Esophagus (tissue), 2 donors: ENCODE measurements around the gene AQP9. TPM values are rescaled to one million over a fixed set of nuclear protein-coding genes. Genes with fewer than 3 reads are reported as not detected.
"Not testable (repeated sequence)": the region's sequence is repeated elsewhere in the genome, so short reads cannot be mapped to it uniquely, and the experiment has no call there.

Experiments
- H3K27ac ChIP-seq, 2 donors: one replicate each; pipeline ENCODE4 v1.5.1; 2013; ENCODE audit warnings: low read depth in 2 of 2, mild to moderate bottlenecking in 2 of 2, inconsistent platforms in 1 of 2, low read length in 1 of 2, moderate library complexity in 1 of 2
- H3K27me3 ChIP-seq, 2 donors: one replicate each; pipeline ENCODE4 v1.6.1; 2013; ENCODE audit warnings: low read length in 2 of 2, control low read depth in 1 of 2, mild to moderate bottlenecking in 1 of 2; ENCODE audit not compliant: insufficient read depth in 2 of 2, control insufficient read depth in 1 of 2
- H3K36me3 ChIP-seq, 2 donors: one replicate each; pipeline ENCODE4 v1.6.1; 2013; ENCODE audit warnings: low read length in 1 of 2; ENCODE audit not compliant: control insufficient read depth in 2 of 2, insufficient read depth in 2 of 2
- H3K4me1 ChIP-seq, 2 donors: one replicate each; pipeline ENCODE4 v1.6.1; 2013; ENCODE audit warnings: low read length in 1 of 2; ENCODE audit not compliant: control insufficient read depth in 2 of 2, insufficient read depth in 2 of 2
- H3K4me3 ChIP-seq, 2 donors: one replicate each; pipeline ENCODE4 v1.5.1; 2013; ENCODE audit warnings: low read length in 2 of 2, mild to moderate bottlenecking in 2 of 2, low read depth in 1 of 2, moderate library complexity in 1 of 2
- H3K9me3 ChIP-seq, 2 donors: one replicate each; pipeline ENCODE4 v1.6.1; 2013; ENCODE audit warnings: mild to moderate bottlenecking in 2 of 2, low read depth in 1 of 2, low read length in 1 of 2, moderate library complexity in 1 of 2; ENCODE audit not compliant: control insufficient read depth in 2 of 2, insufficient read depth in 1 of 2
- WGBS, 2 donors: extraction: QIAGEN DNeasy Blood & Tissue Kit; methylation state at CpG; one replicate each; pipeline ENCODE4 v1.1.7; 2013; 5-methylcytosine and 5-hydroxymethylcytosine counted together
- polyA plus RNA-seq, 2 donors: library from polyadenylated mRNA; stranded (reverse); fragments of 200-250 nt; gene quantifications; one replicate each; pipeline ENCODE4 v1.2.3, GENCODE V29; 2013
- donor health status: healthy with polysubstance abuse.
- donor health status: Bipolar disorder and iron deficiency.

AQP9 gene
- polyA plus RNA-seq, 2 donors: 0.05 to 0.33 TPM

DNA sequence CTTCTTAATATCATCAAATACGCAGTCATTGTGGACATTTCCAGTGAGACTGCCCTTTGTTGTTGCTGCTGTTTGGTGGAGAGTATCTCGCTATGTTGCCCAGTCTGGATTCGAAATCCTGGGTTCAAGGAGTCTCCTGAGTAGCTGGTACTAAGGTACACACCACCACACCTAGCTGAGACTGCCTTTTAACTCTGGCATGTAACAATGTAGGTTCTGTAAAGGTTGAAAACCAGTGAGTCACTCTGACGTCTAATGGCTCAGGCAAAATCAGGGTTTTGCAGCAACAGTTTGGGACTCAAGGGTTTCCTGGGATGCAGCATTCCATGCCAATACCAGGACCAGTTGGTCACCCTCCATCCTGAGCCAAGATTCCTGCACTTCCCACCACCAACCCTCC, 52.2 kb downstream of the AQP9 start:
- Histone ChIP-seq H3K4me3 (no peak overlapping the region), H3K4me1 (no peaks in the 10 kb centered on the region), H3K9me3 (no peaks in the 10 kb centered on the region), H3K27me3 (peaks cover 0 to 2% of the 10 kb centered on the region in 2 donors), H3K27ac (no peak overlapping the region), H3K36me3 (no peaks in the 10 kb centered on the region)
- 69 to 73% methylated on average over 4 of the region's 4 CpGs for WGBS, 2 donors

GRCh38 chr15:58193636-58194035, 55.5 kb downstream of the AQP9 start:
- H3K4me3 ChIP-seq, H3K4me1 ChIP-seq, H3K27ac ChIP-seq, H3K27me3 ChIP-seq, H3K9me3 ChIP-seq, H3K36me3 ChIP-seq: not testable (repeated sequence)
- 74 to 80% methylated on average over 9 of the region's 9 CpGs for WGBS, 2 donors

- peaks cover 0 to 4% of the 10 kb centered on the region in 2 donors for H3K9me3 ChIP-seq
- no peaks in the 10 kb centered on the region for H3K27me3 ChIP-seq
- H3K4me1 ChIP-seq: no peaks in the 10 kb centered on the region
- H3K27ac ChIP-seq: no peak overlapping the region
- H3K36me3 ChIP-seq: no peaks in the 10 kb centered on the region
- 89 to 90% methylated on average over 8 of the region's 8 CpGs for whole genome bisulfite sequencing, 2 donors
- no peak overlapping the region for H3K4me3 ChIP-seq
Measured at GRCh38 chr15:58200739-58201138, 62.6 kb downstream of the AQP9 start.

- Histone ChIP-seq H3K36me3 (no peaks in the 10 kb centered on the region), H3K4me3 (no peak overlapping the region), H3K4me1 (no peaks in the 10 kb centered on the region), H3K27me3 (no peaks in the 10 kb centered on the region), H3K27ac (no peak overlapping the region), H3K9me3 (peaks cover 0 to 4% of the 10 kb centered on the region in 2 donors)
Measured at GRCh38 chr15:58201516-58201915, 63.3 kb downstream of the AQP9 start.

DNA sequence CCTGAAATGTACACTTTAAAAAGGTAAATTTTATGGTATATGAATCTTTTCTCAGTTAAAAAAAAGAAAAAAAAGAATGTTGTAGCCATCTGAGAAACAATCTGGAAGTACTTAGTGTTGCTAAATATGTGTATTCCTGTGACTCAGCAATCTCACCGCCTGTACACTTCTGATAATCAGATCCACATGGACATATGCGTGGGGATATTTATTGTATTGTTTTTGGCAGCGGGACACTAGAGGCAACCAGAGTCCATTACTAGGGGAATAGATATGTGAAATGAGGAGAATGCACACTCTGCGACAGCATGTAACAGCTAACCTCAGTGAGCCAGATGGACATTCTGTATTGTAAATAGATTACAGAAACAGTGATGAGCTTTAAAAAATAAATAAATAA, 65.4 kb downstream of the AQP9 start:
- Histone ChIP-seq H3K27me3 (no peaks in the 10 kb centered on the region), H3K4me1 (no peaks in the 10 kb centered on the region), H3K36me3 (no peaks in the 10 kb centered on the region), H3K9me3 (peaks cover 0 to 4% of the 10 kb centered on the region in 2 donors), H3K4me3 (no peak overlapping the region), H3K27ac (no peak overlapping the region)
- 62 to 66% methylated on average over 4 of the region's 4 CpGs for WGBS, 2 donors

- 75 to 88% methylated on average over 9 of the region's 9 CpGs for WGBS, 2 donors
- no peak overlapping the region for H3K4me3 ChIP-seq
- no peaks in the 10 kb centered on the region for H3K27me3 ChIP-seq
- no peak overlapping the region for H3K27ac ChIP-seq
- no peaks in the 10 kb centered on the region for H3K36me3 ChIP-seq
- peaks cover 0 to 2% of the 10 kb centered on the region in 2 donors for H3K4me1 ChIP-seq
- no peaks in the 10 kb centered on the region for H3K9me3 ChIP-seq
Measured at GRCh38 chr15:58206151-58206550, 68.0 kb downstream of the AQP9 start.

DNA sequence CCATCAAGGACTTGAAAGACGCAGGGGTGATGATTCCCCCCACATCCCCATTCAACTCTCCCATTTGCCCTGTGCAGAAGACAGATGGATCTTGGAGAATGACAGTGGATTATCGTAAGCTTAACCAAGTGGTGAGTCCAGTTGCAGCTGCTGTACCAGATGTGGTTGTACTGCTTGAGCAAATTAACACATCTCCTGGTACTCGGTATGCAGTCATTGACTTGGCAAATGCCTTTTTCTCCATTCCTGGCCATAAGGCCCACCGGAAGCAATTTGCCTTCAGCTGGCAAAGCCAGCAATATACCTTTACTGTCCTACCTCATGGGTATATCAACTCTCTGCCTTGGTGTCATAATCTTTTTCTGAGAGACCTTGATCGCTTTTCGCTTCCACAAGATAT, 70.0 kb downstream of the AQP9 start:
- H3K9me3 ChIP-seq, H3K27me3 ChIP-seq, H3K27ac ChIP-seq, H3K4me3 ChIP-seq, H3K36me3 ChIP-seq, H3K4me1 ChIP-seq: not testable (repeated sequence)
- WGBS, 2 donors: 93 to 94% methylated on average over 6 of the region's 6 CpGs

- not testable (repeated sequence) for H3K27ac ChIP-seq, H3K27me3 ChIP-seq, H3K9me3 ChIP-seq, H3K4me1 ChIP-seq, H3K36me3 ChIP-seq, H3K4me3 ChIP-seq
- WGBS, 2 donors: 67 to 70% methylated on average over 3 of the region's 3 CpGs
Measured at GRCh38 chr15:58209007-58209481, 70.9 kb downstream of the AQP9 start.

DNA sequence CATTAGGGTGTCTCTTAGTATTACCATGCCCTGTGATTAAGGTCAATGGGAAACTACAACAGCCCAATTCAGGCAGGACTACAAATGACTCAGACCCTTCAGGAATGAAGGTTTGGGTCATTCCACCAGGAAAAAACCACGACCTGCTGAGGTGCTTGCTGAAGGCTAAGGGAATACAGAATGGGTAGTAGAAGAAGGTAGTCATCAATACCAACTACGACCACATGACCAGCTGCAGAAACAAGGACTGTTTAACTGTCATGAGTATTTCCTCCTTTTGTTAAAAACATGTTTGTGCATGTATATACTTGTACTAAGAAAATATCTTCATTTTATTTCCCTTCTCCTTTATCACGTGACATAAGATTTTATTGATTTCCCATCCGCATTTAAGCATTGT, 71.8 kb downstream of the AQP9 start:
- not testable (repeated sequence) for H3K4me1 ChIP-seq, H3K4me3 ChIP-seq, H3K27ac ChIP-seq, H3K27me3 ChIP-seq, H3K9me3 ChIP-seq, H3K36me3 ChIP-seq
- 74 to 76% methylated on average over 4 of the region's 4 CpGs for WGBS, 2 donors

DNA sequence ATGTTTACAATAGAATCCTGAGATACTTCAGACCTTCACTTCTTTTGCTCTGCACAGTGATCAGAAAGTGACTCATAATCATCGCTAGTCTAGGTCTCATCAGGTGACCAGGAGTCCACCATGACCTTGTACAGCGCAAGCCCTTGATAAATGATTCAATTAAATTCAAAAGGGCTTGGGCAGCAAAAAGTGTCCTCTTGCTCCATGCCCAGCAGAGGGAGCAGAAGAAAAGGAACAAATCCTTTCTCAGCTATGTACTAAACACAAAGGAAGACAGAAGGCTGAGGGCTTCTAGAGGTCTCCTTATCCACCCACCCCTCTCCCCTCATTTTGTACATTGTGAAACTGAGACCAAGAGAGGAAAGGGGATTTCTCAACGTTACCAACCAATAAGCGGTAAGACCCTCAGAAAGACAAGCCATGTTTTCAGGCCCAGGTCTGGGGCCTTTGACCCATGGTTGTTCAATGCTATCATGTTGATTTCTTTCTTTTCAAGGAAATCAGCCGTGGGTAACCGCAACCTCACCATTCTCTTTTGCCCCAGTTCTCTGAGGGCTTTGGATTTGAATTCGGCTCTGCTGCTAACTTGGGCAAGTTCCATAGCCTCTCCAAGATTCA, 74.8 kb downstream of the AQP9 start:
- Histone ChIP-seq H3K4me1 (peaks cover 0 to 2% of the 10 kb centered on the region in 2 donors), H3K4me3 (no peak overlapping the region), H3K27ac (no peak overlapping the region), H3K27me3 (no peaks in the 10 kb centered on the region), H3K9me3 (no peaks in the 10 kb centered on the region), H3K36me3 (no peaks in the 10 kb centered on the region)
- 74 to 88% methylated on average over 7 of the region's 7 CpGs for WGBS, 2 donors
